OCI-LY1 (cell line): Measurements from ENCODE around the gene LMBR1.
"Not testable (repeated sequence)": the region's sequence is repeated elsewhere in the genome, so short reads cannot be mapped to it uniquely, and the experiment has no call there.

Experiments used
- H2AFZ ChIP-seq: fragments of 200-600 bp; sonication (generic), shearing (Covaris generic); 2 replicates; pipeline ENCODE4 v1.6.0; 2014; ENCODE audit warnings: antibody characterized with exemption, mild to moderate bottlenecking, low read length
- H3F3A ChIP-seq: fragments of 200-600 bp; sonication (generic), shearing (Covaris generic); 2 replicates; pipeline ENCODE4 v1.6.0; 2014; ENCODE audit warnings: mild to moderate bottlenecking, antibody characterized with exemption, low read length, moderate library complexity; ENCODE audit not compliant: insufficient read depth
- H3K27ac ChIP-seq: fragments of 200-600 bp; sonication (generic); 2 replicates; pipeline ENCODE4 v1.5.1; 2014; ENCODE audit warnings: low read length, mixed run types, mild to moderate bottlenecking, low read depth; ENCODE audit not compliant: poor library complexity, severe bottlenecking
- H3K27me3 ChIP-seq: fragments of 200-600 bp; sonication (generic); 2 replicates; pipeline ENCODE4 v1.6.0; 2014; ENCODE audit warnings: antibody characterized with exemption, mild to moderate bottlenecking, low read length, moderate library complexity; ENCODE audit not compliant: insufficient read depth
- H3K36me3 ChIP-seq: fragments of 200-600 bp; sonication (generic); 2 replicates; pipeline ENCODE4 v1.6.1; 2014; ENCODE audit warnings: mild to moderate bottlenecking, antibody characterized with exemption, low read length, moderate library complexity, mixed read lengths; ENCODE audit not compliant: insufficient read depth
- H3K4me1 ChIP-seq: fragments of 200-600 bp; sonication (generic); 2 replicates; pipeline ENCODE4 v1.5.1; 2014; ENCODE audit warnings: mild to moderate bottlenecking, low read length, moderate library complexity; ENCODE audit not compliant: insufficient read depth, severe bottlenecking
- H3K4me2 ChIP-seq: fragments of 200-600 bp; sonication (generic), shearing (Covaris generic); 2 replicates; pipeline ENCODE4 v1.6.1; 2014; ENCODE audit warnings: low read length
- H3K4me3 ChIP-seq: fragments of 200-600 bp; sonication (generic); 2 replicates; pipeline ENCODE4 v1.5.1; 2014; ENCODE audit warnings: low read length, low read depth, mild to moderate bottlenecking, mixed read lengths; ENCODE audit not compliant: poor library complexity, severe bottlenecking
- H3K79me2 ChIP-seq: fragments of 200-600 bp; shearing (Covaris generic); 2 replicates; pipeline ENCODE4 v1.6.1; 2016; ENCODE audit warnings: mixed run types, low read length, mixed read lengths; ENCODE audit not compliant: insufficient read depth
- H3K9ac ChIP-seq: fragments of 200-600 bp; sonication (generic), shearing (Covaris generic); 2 replicates; pipeline ENCODE4 v1.6.1; 2014; ENCODE audit warnings: mild to moderate bottlenecking, low read length, mixed read lengths
- H3K9me2 ChIP-seq: fragments of 200-600 bp; sonication (generic), shearing (Covaris generic); 2 replicates; pipeline ENCODE4 v1.6.1; 2014; ENCODE audit warnings: low read depth, mild to moderate bottlenecking, low read length, mixed read lengths
- H3K9me3 ChIP-seq: fragments of 200-600 bp; shearing (Covaris generic); 2 replicates; pipeline ENCODE4 v1.6.1; 2014; ENCODE audit warnings: low read length, mixed read lengths
- H4K20me1 ChIP-seq: fragments of 200-600 bp; sonication (generic), shearing (Covaris generic); 2 replicates; pipeline ENCODE4 v1.6.0; 2016; ENCODE audit warnings: mild to moderate bottlenecking, low read length; ENCODE audit not compliant: insufficient read depth
- EZH2 ChIP-seq: fragments of 200-600 bp; sonication (generic), shearing (Covaris generic); IDR thresholded peaks from 2 replicates; pipeline ENCODE4 v1.8.0; 2017; ENCODE audit warnings: borderline replicate concordance, mixed run types, mild to moderate bottlenecking, antibody characterized with exemption, low read length, moderate library complexity, mixed read lengths
- TF ChIP-seq, protein P1 (sequence below): fragments of 200-600 bp; sonication (generic), shearing (Covaris generic); IDR thresholded peaks from 2 replicates; pipeline ENCODE4 v1.5.1; 2017; ENCODE audit warnings: mild to moderate bottlenecking, antibody characterized with exemption, low read length, moderate library complexity, mixed read lengths

LMBR1 gene

GRCh38 chr7:156920487-156921373 is 27.7 kb upstream of the LMBR1 start:
- H3K9ac ChIP-seq, H3K36me3 ChIP-seq, H2AFZ ChIP-seq, H3K27me3 ChIP-seq, H3K9me2 ChIP-seq, H3F3A ChIP-seq, H3K4me3 ChIP-seq, H4K20me1 ChIP-seq, H3K27ac ChIP-seq, H3K9me3 ChIP-seq, H3K79me2 ChIP-seq, H3K4me2 ChIP-seq: not testable (repeated sequence)
- peaks cover 10% of the 10 kb centered on the region for H3K4me1 ChIP-seq

DNA sequence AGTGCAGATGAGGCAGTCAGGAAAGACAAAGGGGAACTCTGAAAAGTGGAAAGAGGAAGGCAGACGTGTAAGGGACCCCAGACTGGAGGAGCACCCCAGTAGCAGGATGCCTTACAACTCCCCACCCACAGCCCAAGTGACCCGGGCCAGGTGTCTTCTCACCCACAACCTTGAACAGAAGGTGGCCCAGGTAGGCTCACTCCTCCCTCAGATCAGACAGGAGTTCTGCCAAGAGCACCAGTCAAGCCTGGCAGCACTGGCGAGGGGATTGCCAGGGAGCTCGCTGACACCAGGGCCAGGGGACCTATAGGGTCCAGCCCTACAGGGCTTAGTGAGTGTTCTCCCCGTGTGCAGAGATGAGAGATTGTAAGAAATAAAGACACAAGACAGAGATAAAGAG is 27.1 kb upstream of the LMBR1 start:
- no peaks in the 10 kb centered on the region for H3K79me2 ChIP-seq
- H3K9ac ChIP-seq, result no peak overlapping the region
- H3K9me2 ChIP-seq, result no peaks in the 10 kb centered on the region
- H3K4me2 ChIP-seq, result no peak overlapping the region
- no peaks in the 10 kb centered on the region for H3F3A ChIP-seq
- no peak overlapping the region for H3K27ac ChIP-seq
- H3K9me3 ChIP-seq, result no peaks in the 10 kb centered on the region
- H2AFZ ChIP-seq, result no peak overlapping the region
- no peak for TF ChIP-seq EZH2
- TF ChIP-seq, protein P1, sequence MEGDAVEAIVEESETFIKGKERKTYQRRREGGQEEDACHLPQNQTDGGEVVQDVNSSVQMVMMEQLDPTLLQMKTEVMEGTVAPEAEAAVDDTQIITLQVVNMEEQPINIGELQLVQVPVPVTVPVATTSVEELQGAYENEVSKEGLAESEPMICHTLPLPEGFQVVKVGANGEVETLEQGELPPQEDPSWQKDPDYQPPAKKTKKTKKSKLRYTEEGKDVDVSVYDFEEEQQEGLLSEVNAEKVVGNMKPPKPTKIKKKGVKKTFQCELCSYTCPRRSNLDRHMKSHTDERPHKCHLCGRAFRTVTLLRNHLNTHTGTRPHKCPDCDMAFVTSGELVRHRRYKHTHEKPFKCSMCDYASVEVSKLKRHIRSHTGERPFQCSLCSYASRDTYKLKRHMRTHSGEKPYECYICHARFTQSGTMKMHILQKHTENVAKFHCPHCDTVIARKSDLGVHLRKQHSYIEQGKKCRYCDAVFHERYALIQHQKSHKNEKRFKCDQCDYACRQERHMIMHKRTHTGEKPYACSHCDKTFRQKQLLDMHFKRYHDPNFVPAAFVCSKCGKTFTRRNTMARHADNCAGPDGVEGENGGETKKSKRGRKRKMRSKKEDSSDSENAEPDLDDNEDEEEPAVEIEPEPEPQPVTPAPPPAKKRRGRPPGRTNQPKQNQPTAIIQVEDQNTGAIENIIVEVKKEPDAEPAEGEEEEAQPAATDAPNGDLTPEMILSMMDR, result no peak
- peaks cover 5% of the 10 kb centered on the region; the same call in 1 of the 2 replicates for H3K27me3 ChIP-seq
- peaks cover 10% of the 10 kb centered on the region for H3K4me1 ChIP-seq
- H4K20me1 ChIP-seq, result no peaks in the 10 kb centered on the region
- H3K4me3 ChIP-seq, result no peak overlapping the region
- no peaks in the 10 kb centered on the region for H3K36me3 ChIP-seq

- Histone ChIP-seq H3K4me3 (no peak overlapping the region), H3K9me2 (no peaks in the 10 kb centered on the region), H3K4me1 (peaks cover 10% of the 10 kb centered on the region), H3F3A (no peaks in the 10 kb centered on the region), H3K9ac (no peak overlapping the region), H3K27me3 (peaks cover 5% of the 10 kb centered on the region; the same call in 1 of the 2 replicates), H3K79me2 (no peaks in the 10 kb centered on the region), H3K9me3 (no peaks in the 10 kb centered on the region), H4K20me1 (no peaks in the 10 kb centered on the region), H2AFZ (no peak overlapping the region), H3K27ac (no peak overlapping the region), H3K4me2 (no peak overlapping the region), H3K36me3 (no peaks in the 10 kb centered on the region)
- no peak for TF ChIP-seq EZH2
- TF ChIP-seq, protein P1, result no peak
These were observed 26.2 kb upstream of the LMBR1 start for GRCh38 chr7:156919132-156919713.
